Prostate gland (tissue), 2 donors: ENCODE measurements around the gene DNTT. TPM values are rescaled to one million over a fixed set of nuclear protein-coding genes. Genes with fewer than 3 reads are reported as not detected.

Source experiments
- DNase-seq: peaks from one replicate; pipeline ENCODE4 v3.0.0-alpha.2; 2019; ENCODE audit warnings: low spot score
- H3K27ac ChIP-seq, 2 donors: fragments of 200-600 bp; sonication (generic); 2 replicates each; pipeline ENCODE4 v1.5.1; 2017 to 2019
- H3K27me3 ChIP-seq: fragments of 200-600 bp; sonication (generic); replicated peaks from 2 replicates; pipeline ENCODE4 v1.5.1; 2019; ENCODE audit not compliant: insufficient read depth
- H3K36me3 ChIP-seq, 2 donors: fragments of 200-600 bp; sonication (generic); 1 replicate in 1 of 2; 2 replicates in 1 of 2; pipeline versions ENCODE4 v1.5.1 to v1.8.1; 2017 to 2019
- H3K4me1 ChIP-seq: fragments of 200-600 bp; sonication (generic); replicated peaks from 2 replicates; pipeline ENCODE4 v1.5.1; 2019
- H3K4me3 ChIP-seq, 2 donors: fragments of 200-600 bp; sonication (generic); 2 replicates each; pipeline ENCODE4 v1.5.1; 2017 to 2019
- H3K9me3 ChIP-seq: fragments of 200-600 bp; sonication (generic); 2 replicates; pipeline ENCODE4 v1.5.1; 2017
- POLR2A ChIP-seq: fragments of 450-650 bp; IDR thresholded peaks from one replicate; pipeline ENCODE4 v1.6.1; 2016; ENCODE audit warnings: antibody characterized with exemption, mild to moderate bottlenecking
- POLR2AphosphoS5 ChIP-seq: sonication (generic); formaldehyde crosslinking; IDR thresholded peaks from one replicate; pipeline ENCODE4 v1.6.1; 2017; ENCODE audit warnings: antibody characterized with exemption
- WGBS: methylation state at CpG from one replicate; pipeline ENCODE4 v1.1.5; 2018; 5-methylcytosine and 5-hydroxymethylcytosine counted together
- intact Hi-C: fragments of 100-400 bp; cut with DNase I; formaldehyde crosslinking; loops from one replicate; pipeline ENCODE4 v1.14.2; 2022
- total RNA-seq, 2 donors: library from RNA; depleted of rRNA; stranded (reverse); fragments of >200 nt; gene quantifications; one replicate each; pipeline ENCODE4 v1.1.0, GENCODE V29; 2016
- TF ChIP-seq, protein P1 (sequence below), 4 experiments: fragments of 200-600 bp in 2 of 4; fragments of 450-650 bp in 2 of 4; sonication (generic) in 2 of 4; IDR thresholded peaks; 1 replicate in 3 of 4; 2 replicates in 1 of 4; pipeline ENCODE4 v1.5.1; 2016 to 2019; ENCODE audit warnings: antibody characterized with exemption in 4 of 4, mild to moderate bottlenecking in 2 of 4, moderate library complexity in 2 of 4

The DNTT gene
- total RNA-seq, 2 donors from 2014 or later = not detected

DNA sequence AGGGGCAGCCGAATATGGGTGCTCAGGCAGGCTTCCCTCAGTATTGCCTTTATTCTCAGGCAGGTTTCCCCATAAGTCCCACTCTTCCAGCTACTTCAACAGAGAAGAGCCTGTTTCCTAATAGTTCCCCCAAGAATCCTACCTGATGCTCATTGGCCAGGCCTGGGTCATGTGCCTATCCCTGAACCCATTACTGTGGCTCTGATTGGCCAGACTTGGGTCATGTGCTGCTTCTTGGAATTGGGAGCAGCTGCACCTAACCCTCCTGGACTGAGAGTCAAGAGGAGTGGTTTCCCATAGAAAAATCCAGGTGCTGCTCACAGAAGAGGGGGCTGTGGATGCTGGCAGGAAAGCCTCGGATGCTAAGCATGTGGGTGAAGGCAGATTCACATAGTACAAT is 32.9 kb downstream of the DNTT start:
- Histone ChIP-seq H3K9me3 (no peaks in the 10 kb centered on the region), H3K4me1 (no peaks in the 10 kb centered on the region), H3K4me3 (no peak overlapping the region), H3K27me3 (no peaks in the 10 kb centered on the region), H3K27ac (no peak overlapping the region), H3K36me3 (no peaks in the 10 kb centered on the region)
- TF ChIP-seq, protein P1, sequence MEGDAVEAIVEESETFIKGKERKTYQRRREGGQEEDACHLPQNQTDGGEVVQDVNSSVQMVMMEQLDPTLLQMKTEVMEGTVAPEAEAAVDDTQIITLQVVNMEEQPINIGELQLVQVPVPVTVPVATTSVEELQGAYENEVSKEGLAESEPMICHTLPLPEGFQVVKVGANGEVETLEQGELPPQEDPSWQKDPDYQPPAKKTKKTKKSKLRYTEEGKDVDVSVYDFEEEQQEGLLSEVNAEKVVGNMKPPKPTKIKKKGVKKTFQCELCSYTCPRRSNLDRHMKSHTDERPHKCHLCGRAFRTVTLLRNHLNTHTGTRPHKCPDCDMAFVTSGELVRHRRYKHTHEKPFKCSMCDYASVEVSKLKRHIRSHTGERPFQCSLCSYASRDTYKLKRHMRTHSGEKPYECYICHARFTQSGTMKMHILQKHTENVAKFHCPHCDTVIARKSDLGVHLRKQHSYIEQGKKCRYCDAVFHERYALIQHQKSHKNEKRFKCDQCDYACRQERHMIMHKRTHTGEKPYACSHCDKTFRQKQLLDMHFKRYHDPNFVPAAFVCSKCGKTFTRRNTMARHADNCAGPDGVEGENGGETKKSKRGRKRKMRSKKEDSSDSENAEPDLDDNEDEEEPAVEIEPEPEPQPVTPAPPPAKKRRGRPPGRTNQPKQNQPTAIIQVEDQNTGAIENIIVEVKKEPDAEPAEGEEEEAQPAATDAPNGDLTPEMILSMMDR (IDR thresholded peaks at IDR 0.05) = no peak
- TF ChIP-seq POLR2A = no peak
- TF ChIP-seq POLR2AphosphoS5 = no peak
- 89% methylated on average over 2 of the region's 2 CpGs for WGBS
- intact Hi-C loops = no loop called here
- no peak for DNase-seq

DNA sequence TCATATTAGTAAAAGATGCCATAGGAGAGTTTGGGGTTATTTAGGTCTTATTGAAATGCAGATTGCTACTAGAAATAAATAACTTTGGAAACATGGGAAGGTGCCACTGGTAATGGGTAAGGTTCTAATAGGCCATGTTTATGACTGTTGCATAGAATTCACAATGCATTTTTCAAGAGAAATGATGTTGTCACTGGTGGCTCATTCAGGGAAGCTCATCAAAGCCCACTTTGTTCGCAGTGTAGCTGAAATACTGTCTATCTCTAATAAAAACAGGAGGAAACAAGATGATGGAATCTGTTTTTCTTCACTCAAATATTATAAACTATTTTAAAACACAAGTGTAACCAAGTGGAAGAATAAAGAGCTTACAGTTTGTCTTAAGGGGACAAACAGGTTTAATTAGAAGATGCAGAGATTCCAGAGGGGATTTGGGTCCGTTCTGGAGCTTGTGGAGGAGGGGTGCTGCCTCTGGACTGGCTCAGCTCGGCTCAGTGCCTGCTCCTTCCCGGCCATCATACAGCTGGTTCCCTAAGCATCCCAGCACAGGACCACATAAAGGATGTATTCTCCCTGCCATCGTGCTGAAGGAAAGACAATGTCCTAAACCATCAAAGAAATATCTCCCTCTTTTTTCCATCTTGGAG is 34.2 kb downstream of the DNTT start:
- TF ChIP-seq POLR2AphosphoS5 = no peak
- TF ChIP-seq POLR2A = no peak
- TF ChIP-seq, protein P1 (IDR thresholded peaks at IDR 0.05) = no peak
- DNase-seq = no peak
- no peaks in the 10 kb centered on the region for H3K27me3 ChIP-seq
- no peak overlapping the region for H3K27ac ChIP-seq
- no peaks in the 10 kb centered on the region for H3K9me3 ChIP-seq
- no peaks in the 10 kb centered on the region for H3K36me3 ChIP-seq
- H3K4me1 ChIP-seq = no peaks in the 10 kb centered on the region
- H3K4me3 ChIP-seq = no peak overlapping the region
- intact Hi-C loops = no loop called here
- WGBS = 32% methylated on average over 5 of the region's 5 CpGs

DNA sequence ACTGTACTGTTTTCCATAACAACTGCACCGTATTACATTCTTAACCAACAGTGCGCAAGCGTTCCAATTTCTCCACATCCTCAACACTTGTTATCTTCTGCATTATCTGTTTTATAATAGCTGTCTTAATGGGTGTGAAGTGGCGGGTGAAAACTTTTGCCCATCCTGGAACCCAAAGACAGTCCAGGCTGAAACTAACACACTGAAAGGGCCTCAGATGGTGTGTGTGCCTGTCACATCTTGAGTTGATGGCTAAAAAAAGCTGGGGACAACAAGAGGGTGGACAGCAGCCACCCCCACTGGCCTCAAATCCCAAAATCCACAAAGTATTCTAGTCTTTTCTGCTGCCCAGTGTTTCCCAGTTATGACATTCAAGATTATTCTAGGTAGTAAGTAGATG is 35.1 kb downstream of the DNTT start:
- Histone ChIP-seq H3K27ac (no peak overlapping the region), H3K9me3 (no peaks in the 10 kb centered on the region), H3K4me1 (no peaks in the 10 kb centered on the region), H3K36me3 (no peaks in the 10 kb centered on the region), H3K27me3 (no peaks in the 10 kb centered on the region), H3K4me3 (no peak overlapping the region)
- intact Hi-C loops = no loop called here
- no peak for DNase-seq
- TF ChIP-seq POLR2AphosphoS5 (no peak), POLR2A (no peak)
- TF ChIP-seq, protein P1 (IDR thresholded peaks at IDR 0.05) = no peak
- WGBS = 92% methylated on average over 4 of the region's 4 CpGs

DNA sequence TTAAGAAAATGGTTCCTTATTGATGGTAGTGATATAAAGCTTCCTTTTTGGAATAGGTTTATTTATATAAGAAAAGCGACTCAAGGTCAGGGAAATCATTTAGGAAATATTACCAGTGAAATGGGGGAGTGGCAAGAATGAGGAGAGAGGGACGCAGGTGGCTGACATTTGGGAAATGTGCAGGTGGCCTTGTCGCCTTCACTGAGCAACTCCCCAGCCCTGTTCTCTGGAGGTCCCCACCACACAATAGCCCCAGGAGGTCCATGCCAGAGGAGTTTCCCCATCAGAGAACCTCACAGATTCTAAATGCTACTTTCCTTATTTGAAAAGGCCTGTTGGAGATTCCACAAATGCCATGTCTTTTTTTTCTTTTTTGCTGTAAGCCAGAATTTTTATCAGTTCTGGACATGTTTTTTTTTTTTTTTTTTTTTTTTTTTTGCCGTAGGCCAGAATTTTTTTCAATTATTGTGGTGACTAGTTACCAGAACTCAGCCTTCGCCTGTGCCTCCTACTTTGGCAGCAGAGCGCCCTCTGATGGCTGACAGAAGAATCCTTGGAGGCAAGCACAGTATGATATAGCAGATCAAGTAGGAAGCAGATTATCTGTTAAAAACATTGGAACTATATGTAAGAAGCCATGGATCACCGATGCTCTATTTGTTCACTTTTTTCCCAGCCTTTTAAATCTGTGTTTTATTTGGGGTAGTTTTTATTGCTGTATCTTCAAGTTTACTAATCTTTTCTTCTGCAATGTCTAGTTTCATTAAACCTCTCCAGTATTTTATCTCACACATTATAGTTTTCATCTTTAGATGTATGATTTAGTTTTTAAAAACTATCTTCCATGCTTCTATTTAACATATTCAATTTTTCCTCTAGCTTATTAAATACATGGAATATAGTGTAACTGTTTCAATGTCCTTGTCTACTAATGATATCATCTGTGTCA is 36.0 kb downstream of the DNTT start:
- H3K4me1 ChIP-seq = no peaks in the 10 kb centered on the region

More for the DNA sequence above, 36.0 kb downstream of the DNTT start:
- no peak overlapping the region for H3K4me3 ChIP-seq
- H3K27me3 ChIP-seq = no peaks in the 10 kb centered on the region
- no peaks in the 10 kb centered on the region for H3K9me3 ChIP-seq
- no peak for TF ChIP-seq POLR2AphosphoS5
- TF ChIP-seq, protein P1 (IDR thresholded peaks at IDR 0.05) = peak in 3 of 4 experiments; percentile 22 to 55 (median 31)
- intact Hi-C loops = no loop called here
- DNase-seq = peak; percentile 30
- H3K27ac ChIP-seq = no peak overlapping the region
- 36% methylated on average over 7 of the region's 7 CpGs for WGBS
- no peaks in the 10 kb centered on the region for H3K36me3 ChIP-seq
